IMR-90 (cell line): ENCODE measurements around the gene RPL37. TPM values are rescaled to one million over a fixed set of nuclear protein-coding genes. Genes with fewer than 3 reads are reported as not detected.

ENCODE experiments used
- ATAC-seq: fragments of 200-7000 bp; cut with Tn5 transposase; 2 replicates; pipeline ENCODE4 v1.9.1; 2020; ENCODE audit warnings: low read depth, mild to moderate bottlenecking, moderate library complexity
- BruUV-seq: library from RNA; stranded (reverse); fragments of 400-500 nt; replicated peaks from 2 replicates; lab custom pipeline; 2021; lab: Mats Ljungman, UMichigan
- CTCF ChIA-PET: fragments of 300-600 bp; formaldehyde crosslinking; extraction: SDS; loops from one replicate; lab custom pipeline; 2021; ENCODE audit warnings: antibody characterized with exemption; lab: Yijun Ruan, JAX
- POLR2A ChIA-PET: fragments of 300-600 bp; sonication (Branson Sonifier 250); formaldehyde crosslinking; loops from one replicate; lab custom pipeline; 2022; ENCODE audit warnings: antibody characterized with exemption; ENCODE audit not compliant: unreplicated experiment; lab: Charles Lee
- DNase-seq: peaks from one replicate; pipeline ENCODE4 v3.0.0; 2013
- H2AFZ ChIP-seq: replicated peaks from 2 replicates; pipeline ENCODE3; 2013; ENCODE audit warnings: low read length, mild to moderate bottlenecking; ENCODE audit not compliant: poor library complexity
- H2AK5ac ChIP-seq: 2 replicates; pipeline ENCODE4 v1.6.1; 2013; ENCODE audit warnings: low read depth, low read length, inconsistent platforms
- H2AK9ac ChIP-seq: replicated peaks from 2 replicates; pipeline ENCODE3; 2013; ENCODE audit warnings: mild to moderate bottlenecking, low read depth, low read length, moderate library complexity; ENCODE audit not compliant: poor library complexity
- H2BK120ac ChIP-seq: 2 replicates; pipeline ENCODE4 v1.6.1; 2013; ENCODE audit warnings: low read depth, low read length, inconsistent platforms
- H2BK15ac ChIP-seq: 3 replicates; pipeline ENCODE4 v1.6.1; 2013; ENCODE audit warnings: low read depth, low read length, inconsistent platforms
- H2BK20ac ChIP-seq: 2 replicates; pipeline ENCODE4 v1.6.1; 2013; ENCODE audit warnings: low read depth, mild to moderate bottlenecking, inconsistent platforms, low read length, moderate library complexity
- H2BK5ac ChIP-seq: 2 replicates; pipeline ENCODE4 v1.6.1; 2013; ENCODE audit warnings: mild to moderate bottlenecking, low read depth, low read length, inconsistent platforms; ENCODE audit not compliant: poor library complexity, severe bottlenecking
- H3K14ac ChIP-seq: replicated peaks from 2 replicates; pipeline ENCODE4 v1.6.1; 2013; ENCODE audit warnings: low read depth, low read length, inconsistent platforms
- H3K18ac ChIP-seq: 2 replicates; pipeline ENCODE4 v1.6.1; 2013; ENCODE audit warnings: low read depth, low read length, control low read depth
- H3K23ac ChIP-seq: 2 replicates; pipeline ENCODE4 v1.6.1; 2013; ENCODE audit warnings: low read depth, low read length, inconsistent platforms
- H3K27ac ChIP-seq: 2 replicates; pipeline ENCODE4 v1.5.1; 2013; ENCODE audit warnings: mild to moderate bottlenecking, control low read depth, low read length; ENCODE audit not compliant: insufficient read depth
- H3K27me3 ChIP-seq: 2 replicates; pipeline ENCODE4 v1.6.1; 2013; ENCODE audit warnings: low read length; ENCODE audit not compliant: control insufficient read depth, insufficient read depth
- H3K36me3 ChIP-seq: 2 replicates; pipeline ENCODE4 v1.6.1; 2013; ENCODE audit warnings: low read length, mixed read lengths; ENCODE audit not compliant: control insufficient read depth, insufficient read depth
- H3K4ac ChIP-seq: 2 replicates; pipeline ENCODE4 v1.6.1; 2013; ENCODE audit warnings: low read depth, low read length, inconsistent platforms
- H3K4me1 ChIP-seq: 2 replicates; pipeline ENCODE4 v1.6.1; 2013; ENCODE audit warnings: low read length, mixed read lengths; ENCODE audit not compliant: control insufficient read depth, insufficient read depth
- H3K4me2 ChIP-seq: 2 replicates; pipeline ENCODE4 v1.6.1; 2013; ENCODE audit warnings: low read depth, mild to moderate bottlenecking, control low read depth, low read length, moderate library complexity
- H3K4me3 ChIP-seq: 2 replicates; pipeline ENCODE4 v1.5.1; 2013; ENCODE audit warnings: low read depth, mild to moderate bottlenecking, control low read depth, low read length, moderate library complexity; ENCODE audit not compliant: insufficient read depth
- H3K56ac ChIP-seq: 2 replicates; pipeline ENCODE4 v1.6.1; 2013; ENCODE audit warnings: low read length, inconsistent platforms; ENCODE audit not compliant: insufficient read depth; ENCODE audit errors: extremely low read depth
- H3K79me1 ChIP-seq, 2 experiments: 2 replicates each; pipeline ENCODE4 v1.6.1; 2013; ENCODE audit warnings: low read length in 2 of 2, inconsistent platforms in 1 of 2, low read depth in 1 of 2
- H3K9ac ChIP-seq: 2 replicates; pipeline ENCODE4 v1.6.1; 2013; ENCODE audit warnings: low read depth, low read length, control low read depth
- H3K9me1 ChIP-seq: 2 replicates; pipeline ENCODE4 v1.6.1; 2013; ENCODE audit warnings: low read length, inconsistent platforms; ENCODE audit not compliant: insufficient read depth
- H3K9me3 ChIP-seq: 2 replicates; pipeline ENCODE4 v1.6.1; 2013; ENCODE audit warnings: low read length; ENCODE audit not compliant: control insufficient read depth, insufficient read depth
- H4K20me1 ChIP-seq: 2 replicates; pipeline ENCODE4 v1.6.1; 2013; ENCODE audit warnings: low read length, inconsistent platforms; ENCODE audit not compliant: insufficient read depth
- H4K5ac ChIP-seq: 2 replicates; pipeline ENCODE4 v1.6.1; 2013; ENCODE audit warnings: mild to moderate bottlenecking, low read depth, low read length, control low read depth
- H4K8ac ChIP-seq, 2 experiments: 2 replicates each; pipeline ENCODE4 v1.6.1; 2013; ENCODE audit warnings: low read depth in 2 of 2, low read length in 2 of 2, control low read depth in 1 of 2, inconsistent platforms in 1 of 2
- H4K91ac ChIP-seq: 2 replicates; pipeline ENCODE4 v1.6.1; 2013; ENCODE audit warnings: low read depth, low read length, inconsistent platforms; ENCODE audit not compliant: insufficient read depth
- BHLHE40 ChIP-seq: fragments of 150-350 bp; IDR thresholded peaks from 2 replicates; pipeline ENCODE4 v1.6.1; 2016; ENCODE audit warnings: mild to moderate bottlenecking, low read depth, low read length
- CTCF ChIP-seq: conservative IDR thresholded peaks from 2 replicates; pipeline ENCODE4 v1.5.1; 2012; ENCODE audit warnings: mild to moderate bottlenecking, low read depth, low read length, improper control_type of control experiment
- FOS ChIP-seq: fragments of 150-350 bp; IDR thresholded peaks from 2 replicates; pipeline ENCODE4 v1.6.1; 2016; ENCODE audit warnings: low read depth, low read length
- MAFK ChIP-seq: IDR thresholded peaks from 2 replicates; pipeline ENCODE4 v1.6.1; 2012; ENCODE audit warnings: low read depth, low read length, improper control_type of control experiment
- MXI1 ChIP-seq: IDR thresholded peaks from 2 replicates; pipeline ENCODE4 v1.6.1; 2012; ENCODE audit warnings: low read depth, mild to moderate bottlenecking, low read length, moderate library complexity, borderline replicate concordance
- NFE2L2 ChIP-seq: fragments of 150-350 bp; IDR thresholded peaks from 2 replicates; pipeline ENCODE4 v1.6.1; 2016; ENCODE audit warnings: low read depth, mild to moderate bottlenecking, low read length
- POLR2A ChIP-seq: IDR thresholded peaks from 2 replicates; pipeline ENCODE4 v1.6.1; 2012; ENCODE audit warnings: mild to moderate bottlenecking, low read depth, low read length
- RAD21 ChIP-seq: IDR thresholded peaks from 2 replicates; pipeline ENCODE4 v1.6.1; 2012; ENCODE audit warnings: low read length, improper control_type of control experiment
- RCOR1 ChIP-seq: IDR thresholded peaks from 2 replicates; pipeline ENCODE4 v1.6.1; 2012; ENCODE audit warnings: mild to moderate bottlenecking, low read length, improper control_type of control experiment; ENCODE audit not compliant: insufficient replicate concordance
- RFX5 ChIP-seq: IDR thresholded peaks from 2 replicates; pipeline ENCODE4 v1.8.0; 2012; ENCODE audit warnings: low read depth, mild to moderate bottlenecking, low read length, moderate library complexity
- SMC3 ChIP-seq: fragments of 150-350 bp; IDR thresholded peaks from 2 replicates; pipeline ENCODE4 v1.6.1; 2016; ENCODE audit warnings: low read depth, mild to moderate bottlenecking, antibody characterized with exemption, low read length, moderate library complexity
- whole genome bisulfite sequencing, 2 experiments: methylation state at CpG; one replicate each; pipeline versions ENCODE4 v1.1.5 to v1.1.7; 2013; ENCODE audit warnings: missing lambda C conversion rate in 2 of 2; ENCODE audit not compliant: insufficient read length in 1 of 2; ENCODE audit errors: extremely low coverage in 2 of 2; 5-methylcytosine and 5-hydroxymethylcytosine counted together
- dilution Hi-C: fragments of 300-500 bp; cut with HindIII; formaldehyde crosslinking; loops from one replicate; pipeline ENCODE4 v1.14.3; 2018; ENCODE audit warnings: low sequenced_read_pairs; ENCODE audit not compliant: unreplicated experiment
- in situ Hi-C: fragments of 300-500 bp; cut with MboI; formaldehyde crosslinking; loops from 3 replicates; pipeline ENCODE4 v1.14.3; 2019; ENCODE audit warnings: low sequenced_read_pairs, inconsistent platforms, mixed read lengths
- intact Hi-C: fragments of 100-400 bp; cut with micrococcal nuclease; formaldehyde crosslinking; loops from 2 replicates; pipeline ENCODE4 v1.10.0; 2022
- polyA plus RNA-seq, 3 experiments: library from polyadenylated mRNA; depleted of rRNA; stranded (reverse); fragments of >200 nt; gene quantifications; 2 replicates each; pipeline ENCODE4 v1.2.3, GENCODE V29; 2012; ENCODE audit warnings: low replicate concordance in 1 of 3
- total RNA-seq: library from RNA; depleted of rRNA; stranded (reverse); fragments of >200 nt; gene quantifications from 2 replicates; pipeline ENCODE4 v1.2.3, GENCODE V29; 2012
- TF ChIP-seq, protein P1 (sequence below): fragments of 150-350 bp; IDR thresholded peaks from 2 replicates; pipeline ENCODE4 v1.6.1; 2016; ENCODE audit warnings: low read depth, mild to moderate bottlenecking, low read length, moderate library complexity, borderline replicate concordance

The RPL37 gene
- total and polyA plus RNA-seq, 2 of the 4 experiments (the other 2 are of a cell fraction), result 35.3 to 294 TPM

- H3K14ac ChIP-seq, result no peak overlapping the region; the same call in 1 of the 2 replicates
- no peak overlapping the region for H2BK20ac ChIP-seq
- TF ChIP-seq RAD21 (no peak), MAFK (no peak), RCOR1 (no peak), MXI1 (no peak), RFX5 (no peak), POLR2A (no peak), SMC3 (no peak), NFE2L2 (no peak), FOS (no peak), CTCF (no peak), BHLHE40 (no peak)
- TF ChIP-seq, protein P1, sequence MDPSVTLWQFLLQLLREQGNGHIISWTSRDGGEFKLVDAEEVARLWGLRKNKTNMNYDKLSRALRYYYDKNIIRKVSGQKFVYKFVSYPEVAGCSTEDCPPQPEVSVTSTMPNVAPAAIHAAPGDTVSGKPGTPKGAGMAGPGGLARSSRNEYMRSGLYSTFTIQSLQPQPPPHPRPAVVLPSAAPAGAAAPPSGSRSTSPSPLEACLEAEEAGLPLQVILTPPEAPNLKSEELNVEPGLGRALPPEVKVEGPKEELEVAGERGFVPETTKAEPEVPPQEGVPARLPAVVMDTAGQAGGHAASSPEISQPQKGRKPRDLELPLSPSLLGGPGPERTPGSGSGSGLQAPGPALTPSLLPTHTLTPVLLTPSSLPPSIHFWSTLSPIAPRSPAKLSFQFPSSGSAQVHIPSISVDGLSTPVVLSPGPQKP, result no peak
- H3K18ac ChIP-seq, result no peak overlapping the region
- ATAC-seq, result no peak
- intact Hi-C loops, result loop anchor here (2.0 kb wide), 1 partner anchor 15 kb away; no protein-coding TSS in a partner anchor
- dilution Hi-C loops, result no loop called here
- no peak overlapping the region for H3K4ac ChIP-seq
- H4K91ac ChIP-seq, result no peak overlapping the region
- ChIA-PET CTCF (interaction anchor here (0.6 to 0.7 kb wide), 2 partner anchors 309 to 1838 kb away, joined by 3 read pairs; no protein-coding TSS in a partner anchor), POLR2A (no interaction called here)
- peaks cover 23% of the 10 kb centered on the region for H3K36me3 ChIP-seq
- H3K56ac ChIP-seq, result no peak overlapping the region
- peaks cover 39% of the 10 kb centered on the region for H4K20me1 ChIP-seq
- WGBS, 2 experiments, result 87% methylated on average over 3 of the region's 6 CpGs; no CpG with 5 or more reads in 1 of the 2 experiments
- in situ Hi-C loops, result no loop called here
- no peaks in the 10 kb centered on the region for H3K27me3 ChIP-seq
- TSS peak; percentile 29 for BruUV-seq
- DNase-seq, result no peak
- no peak overlapping the region for H3K4me2 ChIP-seq
- H2BK15ac ChIP-seq, result no peak overlapping the region
- no peak overlapping the region for H4K5ac ChIP-seq
- H2AK5ac ChIP-seq, result no peak overlapping the region
- H3K4me1 ChIP-seq, result peaks cover 4% of the 10 kb centered on the region
- H3K9me1 ChIP-seq, result no peaks in the 10 kb centered on the region
- no peak overlapping the region for H3K4me3 ChIP-seq
- H4K8ac ChIP-seq, result no peak overlapping the region
- H3K9me3 ChIP-seq, result no peaks in the 10 kb centered on the region
- H2BK5ac ChIP-seq, result no peak overlapping the region
- no peak overlapping the region for H2AK9ac ChIP-seq
- no peak overlapping the region for H3K9ac ChIP-seq
- H3K79me1 ChIP-seq, result peaks cover 34 to 49% of the 10 kb centered on the region in 2 experiments
- H2BK120ac ChIP-seq, result no peak overlapping the region
- no peak overlapping the region for H3K23ac ChIP-seq
- H2AFZ ChIP-seq, result no peak overlapping the region
- no peak overlapping the region for H3K27ac ChIP-seq
These were observed 59.0 kb downstream of the RPL37 start for GRCh38 chr5:40775846-40776657.
